Measurements from ENCODE around the gene ASB6.
"Not testable (repeated sequence)": the region's sequence is repeated elsewhere in the genome, so short reads cannot be mapped to it uniquely, and the experiment has no call there.

Gene ASB6

DNA sequence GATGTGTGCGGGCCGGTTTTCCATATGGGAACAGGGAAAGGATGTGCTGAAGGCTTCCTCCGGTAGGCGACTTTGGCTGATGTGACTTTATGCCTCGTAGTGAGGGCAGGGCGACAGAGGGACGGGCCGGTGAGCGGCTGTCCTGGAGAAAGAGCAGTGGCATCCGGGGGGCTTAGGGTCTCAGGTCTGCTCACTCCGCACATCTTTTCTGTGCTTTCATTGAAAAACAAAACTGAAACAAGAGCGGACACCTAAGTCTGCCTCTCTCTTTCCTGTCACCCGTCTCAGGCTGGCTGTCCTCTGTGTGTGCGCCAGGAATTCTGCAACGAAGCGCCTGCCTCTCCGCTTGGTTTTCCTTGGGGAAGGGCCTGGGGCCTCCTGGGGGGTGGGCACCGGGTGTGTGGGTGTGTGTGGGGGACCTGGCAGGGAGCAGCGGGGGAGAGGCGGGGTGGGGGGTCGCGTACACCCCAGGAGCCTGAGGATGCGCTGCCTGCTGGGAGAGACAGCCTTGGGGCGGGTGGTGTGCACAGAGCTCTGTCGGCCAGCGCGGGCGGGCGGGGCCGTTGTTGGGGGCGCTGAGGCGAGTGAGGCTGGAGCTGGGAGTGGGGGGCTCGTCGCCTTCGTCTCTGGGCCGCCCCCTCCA is 22.9 kb upstream of the ASB6 start:
- DNase-seq (ENCODE audit: low read depth) = no peak
- TF ChIP-seq, protein P1, sequence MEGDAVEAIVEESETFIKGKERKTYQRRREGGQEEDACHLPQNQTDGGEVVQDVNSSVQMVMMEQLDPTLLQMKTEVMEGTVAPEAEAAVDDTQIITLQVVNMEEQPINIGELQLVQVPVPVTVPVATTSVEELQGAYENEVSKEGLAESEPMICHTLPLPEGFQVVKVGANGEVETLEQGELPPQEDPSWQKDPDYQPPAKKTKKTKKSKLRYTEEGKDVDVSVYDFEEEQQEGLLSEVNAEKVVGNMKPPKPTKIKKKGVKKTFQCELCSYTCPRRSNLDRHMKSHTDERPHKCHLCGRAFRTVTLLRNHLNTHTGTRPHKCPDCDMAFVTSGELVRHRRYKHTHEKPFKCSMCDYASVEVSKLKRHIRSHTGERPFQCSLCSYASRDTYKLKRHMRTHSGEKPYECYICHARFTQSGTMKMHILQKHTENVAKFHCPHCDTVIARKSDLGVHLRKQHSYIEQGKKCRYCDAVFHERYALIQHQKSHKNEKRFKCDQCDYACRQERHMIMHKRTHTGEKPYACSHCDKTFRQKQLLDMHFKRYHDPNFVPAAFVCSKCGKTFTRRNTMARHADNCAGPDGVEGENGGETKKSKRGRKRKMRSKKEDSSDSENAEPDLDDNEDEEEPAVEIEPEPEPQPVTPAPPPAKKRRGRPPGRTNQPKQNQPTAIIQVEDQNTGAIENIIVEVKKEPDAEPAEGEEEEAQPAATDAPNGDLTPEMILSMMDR (conservative IDR thresholded peaks at IDR 0.05; ENCODE audit: low read depth, low read length) = no peak
- H3K4me3 ChIP-seq (ENCODE audit: low read length) = no peak overlapping the region

DNA sequence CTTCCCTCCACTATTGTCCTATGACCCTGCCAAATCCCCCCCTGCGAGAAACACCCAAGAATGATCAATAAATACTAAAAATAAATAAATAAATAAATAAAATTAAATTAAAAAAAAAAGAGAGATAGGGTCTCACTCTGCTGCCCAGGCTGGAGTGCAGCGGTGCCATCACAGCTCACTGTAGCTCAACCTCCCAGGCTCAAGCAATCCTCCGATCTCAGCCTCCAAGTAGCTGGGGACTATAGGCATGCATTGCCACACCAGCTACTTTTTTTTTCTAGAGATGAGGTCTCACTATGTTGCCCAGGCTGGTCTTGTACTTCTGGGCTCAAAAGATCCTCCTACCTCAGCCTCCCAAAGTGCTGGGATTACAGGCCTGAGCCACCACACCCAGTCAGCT is 20.3 kb upstream of the ASB6 start:
- not testable (repeated sequence) for H3K4me3 ChIP-seq (ENCODE audit: low read length); DNase-seq (ENCODE audit: low read depth)

DNA sequence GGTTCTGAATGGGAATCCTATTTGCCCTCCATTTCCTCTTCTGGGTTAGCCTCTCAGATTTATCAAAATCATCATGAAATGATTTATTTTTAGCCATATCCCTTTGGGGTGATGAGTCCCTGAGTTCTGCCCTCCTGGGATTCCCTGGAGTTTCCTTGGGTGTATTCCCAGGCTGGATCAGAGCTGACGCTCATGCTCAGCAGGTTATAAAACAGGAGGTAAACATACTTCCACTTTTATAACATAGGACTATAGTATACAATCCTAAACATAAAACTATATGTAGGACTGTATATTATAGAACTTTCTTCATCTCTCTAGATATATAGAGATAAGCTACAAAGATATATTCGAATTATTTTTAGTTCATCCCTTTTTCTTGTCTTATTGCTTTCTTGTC is 19.1 kb upstream of the ASB6 start:
- DNase-seq (ENCODE audit: low read depth) = no peak
- TF ChIP-seq, protein P1 (conservative IDR thresholded peaks at IDR 0.05; ENCODE audit: low read depth, low read length) = no peak
- no peak overlapping the region for H3K4me3 ChIP-seq (ENCODE audit: low read length)

DNA sequence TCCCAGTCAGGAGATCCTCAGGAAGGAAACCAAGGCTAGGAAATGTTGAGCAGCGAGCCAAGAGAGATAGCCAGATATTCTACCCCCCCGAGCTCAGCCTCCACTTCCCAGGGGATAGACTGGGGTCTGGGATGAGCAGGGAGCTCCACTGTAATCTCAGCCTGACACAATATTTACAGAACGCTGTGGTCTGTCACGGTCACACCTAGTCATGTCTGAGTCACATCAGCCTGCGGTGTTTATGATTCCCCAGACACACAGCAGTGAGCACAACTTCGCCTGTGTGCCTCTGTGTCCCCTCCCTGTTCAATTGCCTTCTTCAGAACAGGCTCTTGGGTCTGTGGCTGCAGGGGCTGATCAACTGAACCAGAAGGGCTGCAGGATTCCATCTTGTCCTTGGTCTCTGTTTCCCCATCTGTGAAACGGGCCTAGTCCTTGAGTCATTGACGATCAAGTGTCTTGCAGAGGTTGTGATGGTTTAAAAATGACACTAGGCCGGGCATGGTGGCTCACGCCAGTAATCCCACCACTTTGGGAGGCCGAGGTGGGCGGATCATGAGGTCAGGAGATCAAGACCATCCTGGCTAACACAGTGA is 14.9 kb upstream of the ASB6 start:
- TF ChIP-seq, protein P1 (conservative IDR thresholded peaks at IDR 0.05; ENCODE audit: low read depth, low read length) = no peak
- H3K4me3 ChIP-seq (ENCODE audit: low read length) = no peak overlapping the region
- no peak for DNase-seq (ENCODE audit: low read depth)

DNA sequence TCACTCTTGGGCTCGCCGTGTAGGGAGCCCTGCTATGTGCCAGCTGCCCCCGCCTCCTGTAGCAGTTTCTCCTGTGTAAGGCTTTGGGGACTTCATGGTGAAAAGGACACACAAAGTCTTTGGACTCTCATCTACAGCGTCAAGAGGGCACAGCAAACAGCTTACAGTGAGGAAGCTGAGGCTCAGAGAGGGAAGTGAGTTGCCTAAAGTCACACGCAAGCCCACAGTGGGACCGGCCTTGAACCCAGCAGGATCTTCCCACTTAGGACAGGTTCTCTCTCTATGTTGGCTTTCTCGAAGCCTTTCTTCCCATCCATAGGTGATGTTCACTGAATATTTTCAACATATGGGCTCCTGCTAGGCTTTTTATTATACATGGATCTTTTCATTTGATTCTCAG is 13.7 kb upstream of the ASB6 start:
- no peak overlapping the region for H3K4me3 ChIP-seq (ENCODE audit: low read length)
- TF ChIP-seq, protein P1 (conservative IDR thresholded peaks at IDR 0.05; ENCODE audit: low read depth, low read length) = no peak
- DNase-seq (ENCODE audit: low read depth) = no peak

DNA sequence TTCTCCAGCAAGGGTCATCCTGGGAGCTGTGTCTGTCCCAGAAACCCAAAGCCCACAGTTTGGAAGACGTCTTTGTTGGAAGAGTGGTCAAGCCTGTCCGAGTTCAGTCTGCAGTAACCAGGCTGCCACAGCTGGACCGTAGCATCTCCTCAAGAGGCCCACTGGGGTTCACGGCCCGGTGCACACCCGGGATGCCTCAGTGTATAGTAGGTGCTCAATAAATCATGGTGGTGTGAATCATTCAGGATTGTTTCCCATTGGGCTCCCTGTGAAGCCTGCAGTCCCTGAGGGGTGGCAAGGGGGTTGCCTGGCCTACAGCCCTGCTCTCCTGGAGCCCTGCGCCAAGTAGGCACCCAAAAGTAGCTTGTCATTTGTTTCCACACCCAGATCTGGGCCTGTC is 13.2 kb upstream of the ASB6 start:
- DNase-seq (ENCODE audit: low read depth) = no peak
- TF ChIP-seq, protein P1 (conservative IDR thresholded peaks at IDR 0.05; ENCODE audit: low read depth, low read length) = no peak
- H3K4me3 ChIP-seq (ENCODE audit: low read length) = no peak overlapping the region

DNA sequence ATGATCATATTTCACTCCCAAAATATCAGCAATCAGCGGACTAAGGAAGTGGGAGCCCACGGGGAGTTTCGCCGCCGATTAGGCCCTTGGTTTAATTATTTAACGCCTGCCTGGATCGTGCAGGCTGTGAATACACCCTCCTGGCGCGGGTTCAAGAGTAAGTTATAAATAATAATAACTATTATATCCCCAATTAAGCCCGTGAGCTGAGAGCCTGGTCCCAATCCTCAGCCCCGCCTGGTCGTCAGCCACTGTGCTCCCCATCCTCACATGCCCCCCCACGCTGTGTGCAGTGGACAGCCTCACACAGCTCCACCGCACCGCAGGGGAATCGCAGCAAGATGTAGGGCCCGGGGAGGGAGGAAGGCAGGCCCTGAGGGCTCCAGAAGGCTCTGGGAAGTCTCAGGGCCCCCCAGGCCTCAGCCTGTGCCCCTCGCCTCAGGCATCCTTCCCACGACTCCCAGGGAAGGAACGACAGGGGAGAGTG is 12.6 kb upstream of the ASB6 start:
- TF ChIP-seq, protein P1 (conservative IDR thresholded peaks at IDR 0.05; ENCODE audit: low read depth, low read length) = no peak
- H3K4me3 ChIP-seq (ENCODE audit: low read length) = no peak overlapping the region
- no peak for DNase-seq (ENCODE audit: low read depth)

Measured in retinal pigment epithelial cell (primary cell).